ENCODE data around the gene TACR1.

- TF ChIP-seq CTCF (conservative IDR thresholded peaks at IDR 0.05): no peak
- TF ChIP-seq EZH2 (IDR thresholded peaks at IDR 0.05; ENCODE audit: low read depth): no peak
Measured at GRCh38 chr2:75210409-75210808, 11.1 kb upstream of the TACR1 start.
